ENCODE measurements around the gene SMG9.
A peak's percentile ranks its signal among the peaks of the same experiment; 100 is the strongest.

Gene SMG9, protein sequence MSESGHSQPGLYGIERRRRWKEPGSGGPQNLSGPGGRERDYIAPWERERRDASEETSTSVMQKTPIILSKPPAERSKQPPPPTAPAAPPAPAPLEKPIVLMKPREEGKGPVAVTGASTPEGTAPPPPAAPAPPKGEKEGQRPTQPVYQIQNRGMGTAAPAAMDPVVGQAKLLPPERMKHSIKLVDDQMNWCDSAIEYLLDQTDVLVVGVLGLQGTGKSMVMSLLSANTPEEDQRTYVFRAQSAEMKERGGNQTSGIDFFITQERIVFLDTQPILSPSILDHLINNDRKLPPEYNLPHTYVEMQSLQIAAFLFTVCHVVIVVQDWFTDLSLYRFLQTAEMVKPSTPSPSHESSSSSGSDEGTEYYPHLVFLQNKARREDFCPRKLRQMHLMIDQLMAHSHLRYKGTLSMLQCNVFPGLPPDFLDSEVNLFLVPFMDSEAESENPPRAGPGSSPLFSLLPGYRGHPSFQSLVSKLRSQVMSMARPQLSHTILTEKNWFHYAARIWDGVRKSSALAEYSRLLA

DNA sequence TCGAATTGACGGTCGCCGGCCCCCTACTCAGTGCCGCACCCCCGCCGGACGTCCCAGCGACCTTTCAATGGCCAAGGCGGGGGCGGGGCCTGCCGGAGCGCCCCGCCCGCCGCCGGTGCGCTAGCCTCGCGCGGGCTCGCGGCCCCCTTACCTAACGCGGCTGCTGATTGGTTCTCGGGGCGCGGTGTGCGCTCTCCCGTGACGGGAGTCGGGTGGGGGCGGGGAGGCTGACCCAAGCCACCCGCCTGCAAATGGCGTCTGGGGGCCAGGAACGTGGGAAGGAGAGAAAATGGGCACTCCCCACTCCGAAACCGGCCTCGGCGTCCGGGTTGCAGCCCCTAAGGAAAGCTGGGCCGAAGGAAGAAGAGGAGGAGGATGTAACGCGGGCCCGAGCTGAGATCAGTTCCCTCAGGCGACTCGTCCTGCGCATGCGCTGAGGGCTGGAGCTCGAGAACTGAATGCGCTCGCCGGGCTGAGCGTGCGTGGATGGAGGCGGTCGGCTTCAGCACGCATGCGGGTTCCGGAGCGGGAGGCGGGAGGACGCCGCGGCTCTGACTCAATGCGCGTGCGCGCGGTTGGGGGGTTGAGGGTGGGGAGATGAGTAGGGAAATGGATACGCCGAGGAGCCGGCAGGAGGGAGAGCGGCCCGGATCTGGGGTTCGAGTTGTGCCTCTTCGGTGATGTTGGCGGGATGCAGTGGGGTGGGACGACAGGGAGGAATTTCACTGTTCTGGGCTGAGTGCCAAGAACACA, at the start of gene SMG9:
Gene SMG9, minus strand, starts transcription at position 460 of the 753 bp plus-strand sequence. CDS start 4,221 bp downstream, outside the sequence.
- peak; percentile 99 for DNase-seq

DNA sequence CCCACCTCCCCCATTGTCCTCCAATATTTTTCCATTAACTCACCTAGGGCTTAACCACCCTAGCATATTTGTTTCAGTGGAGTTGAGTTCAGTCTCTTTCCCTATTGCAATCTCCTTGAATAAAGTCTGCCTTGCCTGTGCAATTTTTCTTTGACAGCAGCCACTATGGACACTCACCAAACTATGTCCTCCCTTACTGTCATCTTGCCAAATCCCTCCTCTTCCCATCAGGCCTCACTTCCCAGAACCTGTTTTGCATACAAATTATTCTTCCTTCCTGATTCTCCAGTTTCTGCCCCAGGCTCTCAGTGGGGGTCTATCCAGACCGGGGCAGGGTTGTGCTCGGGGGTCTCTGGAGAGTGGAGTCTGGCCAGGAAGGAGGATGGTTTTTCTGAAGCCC, 49.7 kb upstream of the SMG9 start:
- no peak for DNase-seq

DNA sequence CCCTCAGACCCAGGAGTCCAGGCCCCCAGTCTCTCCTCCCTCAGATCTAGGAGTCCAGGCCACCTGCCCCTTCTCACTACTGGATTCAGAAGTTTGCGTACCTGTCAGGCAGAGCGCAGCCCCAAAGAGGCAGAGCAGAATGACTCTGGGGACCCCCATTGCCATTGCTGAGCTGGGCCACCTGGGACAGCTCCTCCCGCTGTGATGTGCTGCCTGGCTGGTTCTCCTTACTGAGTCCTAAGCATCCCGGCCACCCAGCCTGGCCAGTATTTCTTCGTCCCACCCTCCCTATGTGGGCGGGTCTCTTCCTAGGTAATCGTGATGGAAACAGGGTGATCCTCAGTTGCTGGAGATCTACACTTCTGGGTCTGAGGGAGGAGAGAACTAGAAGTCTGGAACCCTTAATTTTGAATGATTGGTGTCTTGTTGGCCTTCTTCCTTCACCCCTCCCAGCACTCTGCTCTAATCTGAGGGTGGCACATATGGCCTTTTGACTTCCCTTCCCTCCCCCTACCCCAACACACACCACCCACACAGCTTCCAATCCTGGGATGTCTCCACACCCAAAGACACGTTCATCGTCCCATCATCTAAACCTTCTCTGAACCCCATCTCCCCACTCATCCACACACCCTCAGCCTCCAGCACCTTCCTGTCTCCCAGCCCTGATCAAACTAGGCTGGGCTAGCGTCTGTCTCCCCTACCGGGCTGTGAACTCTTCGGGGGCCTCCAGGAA, 47.6 kb upstream of the SMG9 start, which contains the start of gene LYPD5:
Gene LYPD5, minus strand, starts transcription at position 232 of the 736 bp plus-strand sequence. Its CDS starts 67 bp downstream, at position 165.
- DNase-seq: no peak

DNA sequence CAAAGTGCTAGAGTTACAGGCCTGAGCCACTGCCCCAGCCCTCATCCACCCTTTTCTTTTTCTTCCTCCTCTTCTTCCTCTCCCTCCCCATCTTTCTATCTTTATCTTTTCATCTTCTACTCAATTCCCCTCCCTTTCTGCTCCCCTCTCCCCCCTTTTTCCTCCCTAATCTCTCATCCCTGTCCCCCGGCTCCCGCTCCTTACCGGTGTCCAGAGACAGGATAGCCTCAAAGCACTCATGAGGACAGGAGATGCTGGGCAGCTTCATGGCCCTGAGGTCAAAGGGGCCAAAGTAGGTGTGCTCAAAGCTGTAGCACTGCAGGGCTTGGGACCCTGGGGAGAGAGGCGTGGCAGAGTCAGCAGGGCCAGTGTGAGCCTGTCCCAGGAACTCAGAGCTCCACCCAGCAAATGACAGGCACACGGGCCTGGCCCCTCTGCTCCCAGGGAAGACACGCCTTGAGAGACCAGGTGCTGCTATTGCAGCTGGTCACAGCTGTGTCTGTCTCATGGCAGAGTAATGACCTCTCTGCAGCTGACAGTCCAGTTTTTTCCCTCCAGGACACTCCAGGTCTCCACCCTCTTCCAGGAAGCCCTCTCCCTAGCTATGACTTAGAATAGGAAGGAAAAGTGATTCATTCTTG, 44.9 kb upstream of the SMG9 start:
- no peak for DNase-seq

DNA sequence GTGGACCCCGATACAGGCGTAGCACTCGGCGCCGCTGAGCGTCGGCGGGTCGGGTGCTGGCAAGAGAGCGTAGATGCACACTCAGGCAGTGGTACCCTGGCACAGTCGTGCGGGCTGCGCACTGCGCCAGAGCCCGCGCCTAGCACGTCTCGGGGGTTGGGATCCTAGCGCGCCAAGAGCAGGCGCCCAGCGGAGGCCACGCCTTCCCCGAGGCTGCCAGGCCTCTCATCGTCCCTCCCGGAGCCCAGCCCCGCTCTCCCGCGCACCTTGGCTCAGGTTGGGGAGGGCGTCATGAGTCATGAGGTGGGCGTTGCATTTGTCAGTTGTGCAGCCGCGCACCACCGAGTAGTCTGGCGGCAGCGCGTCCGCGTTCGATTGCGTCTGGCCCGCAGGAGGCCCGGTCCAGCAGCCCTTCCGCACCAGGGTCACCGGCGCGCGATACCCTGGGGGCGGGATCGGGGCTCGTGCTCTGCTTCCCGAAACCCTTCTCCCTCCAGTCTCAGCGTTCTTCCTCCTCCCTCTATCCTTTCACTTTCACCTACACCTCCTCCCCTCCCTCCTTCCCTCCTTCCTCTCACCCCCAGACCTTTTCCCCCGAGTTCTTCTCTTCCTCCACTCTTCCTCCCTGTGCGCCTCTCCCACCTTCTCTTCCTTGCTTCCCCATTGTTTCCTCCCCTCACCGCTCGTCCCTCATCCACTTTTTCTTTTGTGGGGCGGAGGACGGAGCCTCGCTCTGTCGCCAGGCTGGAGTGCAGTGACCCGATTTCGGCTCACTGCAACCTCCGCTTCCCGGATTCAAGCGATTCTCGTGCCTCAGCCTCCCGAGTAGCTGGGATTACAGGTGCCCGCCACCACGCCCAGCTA, 44.0 kb upstream of the SMG9 start:
- DNase-seq: no peak

DNA sequence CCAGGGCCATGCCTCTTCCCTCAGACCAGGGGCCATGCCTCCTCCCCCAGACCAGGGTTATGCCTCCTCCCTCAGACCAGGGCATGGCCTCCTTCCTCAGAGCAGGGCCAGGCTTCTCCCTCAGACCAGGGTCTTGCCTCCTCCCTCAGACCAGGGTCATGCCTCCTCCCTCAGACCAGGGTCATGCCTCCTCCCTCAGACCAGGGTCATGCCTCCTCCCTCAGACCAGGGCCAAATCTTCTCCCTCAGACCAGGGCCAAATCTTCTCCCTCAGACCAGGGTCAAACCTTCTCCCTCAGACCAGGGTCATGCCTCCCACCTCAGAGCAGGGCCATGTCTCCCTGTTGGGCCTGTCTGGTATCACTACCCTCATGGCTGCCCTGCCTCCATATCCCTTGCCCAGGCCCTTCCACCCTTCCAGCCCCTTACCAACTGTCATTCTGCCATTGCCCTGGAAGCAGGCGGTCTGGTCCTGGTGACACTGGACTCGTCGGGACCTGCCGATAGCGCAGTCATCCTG, 43.3 kb upstream of the SMG9 start:
- no peak for DNase-seq

DNA sequence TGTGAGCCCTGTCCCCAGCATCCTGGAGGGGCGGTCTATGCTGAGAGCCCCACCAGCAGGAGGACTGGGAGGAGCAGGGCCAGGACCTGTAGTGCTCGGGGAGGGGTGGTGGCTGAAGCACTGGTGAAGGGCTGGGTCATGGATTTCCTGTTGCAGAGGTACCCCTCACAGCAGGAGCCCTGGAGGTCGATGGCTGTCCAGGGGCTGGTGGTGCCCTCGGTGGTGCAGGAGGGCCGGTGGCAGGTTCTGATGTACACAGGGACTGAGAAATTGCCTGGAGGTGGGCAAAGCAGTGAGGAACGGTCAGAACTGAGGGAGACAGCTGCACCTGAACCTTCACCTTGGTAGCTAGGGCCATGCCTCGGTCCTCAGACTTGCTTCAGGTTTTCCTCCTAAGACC, 42.8 kb upstream of the SMG9 start:
- DNase-seq: no peak

DNA sequence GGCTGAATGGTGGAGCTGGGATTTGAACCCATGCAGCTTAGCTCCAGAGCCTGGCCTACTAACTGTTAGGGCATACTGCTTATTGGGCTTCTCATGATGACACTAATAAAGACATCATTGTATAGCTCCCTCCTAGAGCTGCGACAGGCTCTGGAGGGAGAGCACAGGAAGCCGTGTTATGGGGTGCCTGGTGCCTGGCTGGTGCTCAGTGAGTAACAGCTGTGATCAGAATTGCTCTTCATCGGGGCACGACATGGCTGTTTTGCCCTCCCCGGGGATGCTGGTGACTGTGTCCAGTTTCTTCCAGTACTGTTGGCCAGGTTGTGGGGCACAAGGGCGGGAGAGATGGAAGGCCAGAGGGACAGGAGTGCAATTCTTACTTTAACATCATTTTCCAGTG, 42.4 kb upstream of the SMG9 start:
- DNase-seq: no peak

DNA sequence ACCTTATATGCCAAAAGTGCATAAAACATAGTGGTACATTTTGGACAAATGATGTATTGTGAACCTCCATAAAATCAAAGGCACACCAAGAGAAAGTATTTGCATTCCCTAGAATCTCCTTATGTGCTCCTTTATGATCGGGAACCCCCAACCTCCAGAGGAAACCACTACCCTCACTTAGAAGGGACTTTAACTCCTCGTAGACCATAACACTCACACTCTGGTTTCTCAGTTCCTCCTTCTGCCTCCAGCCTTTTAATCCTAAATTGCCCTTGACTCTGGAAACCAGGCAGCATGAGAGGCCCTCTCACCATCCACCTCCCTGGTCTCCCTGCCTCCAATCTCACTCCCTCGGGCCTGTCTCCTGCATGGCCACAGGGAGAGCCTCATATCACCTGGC, 35.8 kb upstream of the SMG9 start:
- DNase-seq: no peak

DNA sequence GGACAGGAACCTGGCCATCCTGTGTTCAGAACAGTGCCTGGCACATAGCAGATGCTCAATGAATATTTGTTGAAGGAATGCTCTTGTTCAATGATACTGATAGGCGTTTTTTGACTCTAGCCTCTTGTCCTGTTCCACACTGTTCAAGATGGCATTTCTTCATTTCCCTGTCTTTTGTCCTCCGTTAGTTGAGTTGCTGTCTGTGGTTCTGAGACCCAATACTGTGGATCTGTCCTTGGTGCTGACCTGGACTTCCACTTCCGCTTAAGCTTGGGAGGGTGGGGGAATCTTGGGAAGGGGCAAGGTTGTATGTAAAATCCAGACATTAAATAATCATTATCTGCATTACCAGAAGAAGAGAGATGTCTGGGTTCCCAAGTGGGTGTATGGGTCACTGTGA, 34.3 kb upstream of the SMG9 start:
- no peak for DNase-seq

DNA sequence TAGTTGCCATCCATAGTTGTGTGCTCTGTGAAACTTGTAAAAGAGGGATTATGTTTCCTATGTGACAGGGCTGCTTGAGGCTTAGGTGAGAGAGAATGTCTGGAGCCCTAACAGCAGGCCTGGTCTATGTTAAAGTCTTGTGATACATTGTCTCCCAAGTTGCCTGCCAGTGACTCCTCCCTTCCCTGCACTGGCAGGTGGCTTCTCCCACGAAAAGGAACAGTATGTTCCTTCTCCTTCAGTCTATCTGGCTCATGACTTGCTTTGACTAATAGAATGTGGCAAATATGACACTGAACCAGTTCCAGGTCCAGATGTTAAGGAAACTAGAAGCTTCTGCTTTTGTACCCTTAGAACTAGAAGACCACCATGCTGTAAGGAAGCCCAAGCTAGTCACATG, 31.9 kb upstream of the SMG9 start:
- DNase-seq: no peak

DNA sequence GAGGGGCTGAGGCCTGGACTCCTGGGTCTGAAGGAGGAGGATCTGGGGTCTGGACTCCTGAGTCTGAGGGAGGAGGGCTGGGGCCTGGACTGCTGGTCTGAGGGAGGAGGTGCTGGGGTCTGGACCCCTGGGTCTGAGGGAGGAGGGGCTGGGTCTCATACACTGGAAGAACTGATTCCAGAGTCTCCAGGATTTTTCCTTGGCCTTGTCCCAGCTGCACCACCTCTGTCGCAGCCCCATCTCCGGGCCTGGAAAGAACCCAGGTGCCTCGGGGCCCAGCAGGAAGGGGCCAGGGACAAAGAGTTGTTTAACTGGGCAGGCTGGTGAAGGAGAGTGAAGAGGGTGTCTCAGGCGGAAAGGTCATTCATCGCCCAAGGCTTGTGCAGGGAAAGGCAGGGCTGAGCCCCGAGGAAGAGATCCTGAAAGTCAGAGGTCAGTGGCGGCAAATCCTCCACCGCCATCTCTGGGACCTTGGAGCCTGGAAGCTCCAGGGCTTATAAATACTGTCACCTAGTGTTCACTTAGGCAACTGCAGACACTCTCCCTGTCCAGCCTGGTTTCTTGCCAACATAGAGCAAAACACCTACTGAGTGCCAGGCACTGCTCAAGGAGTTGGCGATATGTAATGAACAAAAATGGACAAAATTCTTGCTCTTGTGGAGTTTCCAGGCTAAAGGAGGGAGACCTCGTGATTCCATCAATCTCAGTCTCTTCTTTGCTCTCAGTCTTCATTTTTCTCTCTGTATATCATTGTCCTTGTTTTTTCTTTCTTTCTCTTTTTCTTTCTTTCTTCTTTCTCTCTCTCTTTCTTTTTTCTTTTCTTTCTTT, 30.4 kb upstream of the SMG9 start:
- DNase-seq: peak; percentile 47

DNA sequence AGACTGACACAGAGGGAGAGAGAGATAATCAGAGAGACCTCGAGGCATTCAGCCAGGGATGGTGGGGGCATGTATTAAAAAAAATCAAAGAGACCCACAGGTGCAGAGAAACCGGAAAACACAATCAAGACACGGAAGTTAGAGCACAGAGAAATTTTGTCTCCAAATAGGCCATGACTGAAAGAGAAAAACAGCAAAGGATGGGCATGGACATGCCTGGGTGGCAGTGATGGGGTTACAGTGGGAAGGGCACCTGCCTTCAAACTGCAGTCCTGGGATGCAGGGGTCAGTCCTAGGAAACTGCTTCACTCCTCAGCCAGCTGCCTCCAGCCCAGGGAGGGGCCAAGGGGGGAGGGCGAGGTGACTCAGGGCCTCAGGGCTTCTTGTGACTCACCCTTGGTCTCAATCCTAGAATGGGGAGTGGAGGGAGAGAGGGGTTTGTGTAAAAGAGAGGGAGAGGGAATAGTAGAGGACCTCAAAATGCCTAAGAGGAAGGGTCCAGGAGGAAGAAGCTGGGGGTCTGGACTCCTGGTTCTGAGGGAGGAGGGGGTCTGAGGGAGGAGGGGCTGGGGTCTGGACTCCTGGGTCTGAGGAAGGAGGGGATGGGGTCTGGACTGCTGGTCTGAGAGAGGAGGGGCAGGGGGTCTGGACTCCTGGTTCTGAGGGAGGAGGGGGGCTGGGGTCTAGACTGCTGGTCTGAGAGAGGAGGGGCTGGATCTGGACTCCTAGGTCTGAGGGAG, 29.6 kb upstream of the SMG9 start:
- no peak for DNase-seq

DNA sequence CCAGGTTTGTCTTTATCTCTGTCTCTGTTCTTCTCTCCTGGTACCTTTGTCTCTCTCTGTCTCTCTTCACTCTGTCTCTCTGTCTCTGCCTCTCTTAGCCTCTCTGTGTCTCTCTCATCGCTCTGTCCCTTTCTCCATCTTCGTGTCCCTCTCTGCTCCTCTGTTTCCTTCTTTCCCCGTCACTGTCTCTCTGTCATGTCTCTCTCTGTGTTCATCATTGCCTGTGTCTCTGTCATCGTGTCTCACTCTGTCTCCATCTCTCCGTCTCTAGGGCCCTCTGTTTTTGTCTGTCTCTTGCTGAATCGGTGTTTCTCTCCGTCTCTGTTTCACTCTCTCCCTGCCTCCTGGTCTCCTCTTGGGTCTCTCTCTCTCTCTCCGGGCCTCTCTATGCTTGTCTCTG, 28.9 kb upstream of the SMG9 start:
- DNase-seq: no peak

DNA sequence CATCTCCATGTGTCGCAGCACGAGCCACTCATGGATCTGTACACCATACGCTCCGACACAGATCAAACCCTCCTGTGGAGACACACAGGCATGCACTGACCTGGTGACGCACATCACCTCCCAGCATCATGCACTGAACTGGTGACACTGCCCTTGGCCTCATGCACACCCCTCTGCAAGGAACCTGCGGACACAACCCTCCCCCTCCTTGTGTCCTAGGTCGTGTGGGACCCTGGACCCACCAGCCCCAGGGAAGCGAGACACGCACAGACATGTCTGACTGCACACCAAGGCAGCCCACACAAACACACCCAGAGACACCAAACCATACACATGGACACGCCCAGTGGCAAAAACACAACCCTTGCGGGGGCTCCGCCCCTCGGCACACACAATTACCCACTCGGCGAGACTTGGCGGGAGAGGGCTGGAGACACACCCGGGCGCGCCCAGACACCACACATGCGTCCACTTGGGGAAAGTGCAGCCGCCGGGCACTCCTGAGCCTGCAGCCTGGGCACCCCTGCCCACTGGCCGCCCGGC, 28.0 kb upstream of the SMG9 start:
- DNase-seq: no peak

DNA sequence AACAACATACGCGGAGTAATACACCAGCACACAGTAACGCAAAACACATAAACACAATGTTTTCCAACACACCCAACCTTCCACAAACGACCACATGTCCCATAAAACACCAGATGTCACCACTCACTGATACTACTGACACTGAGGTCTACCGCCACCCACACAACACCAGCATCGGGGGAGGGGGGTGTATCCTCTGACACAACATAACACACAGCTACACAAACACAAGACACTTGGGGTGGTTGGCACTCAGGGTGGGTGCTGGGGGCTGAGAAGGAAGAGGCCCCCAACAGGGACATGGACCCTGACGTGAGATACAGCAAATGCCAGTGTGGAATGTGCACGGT, 27.5 kb upstream of the SMG9 start:
- DNase-seq: no peak

DNA sequence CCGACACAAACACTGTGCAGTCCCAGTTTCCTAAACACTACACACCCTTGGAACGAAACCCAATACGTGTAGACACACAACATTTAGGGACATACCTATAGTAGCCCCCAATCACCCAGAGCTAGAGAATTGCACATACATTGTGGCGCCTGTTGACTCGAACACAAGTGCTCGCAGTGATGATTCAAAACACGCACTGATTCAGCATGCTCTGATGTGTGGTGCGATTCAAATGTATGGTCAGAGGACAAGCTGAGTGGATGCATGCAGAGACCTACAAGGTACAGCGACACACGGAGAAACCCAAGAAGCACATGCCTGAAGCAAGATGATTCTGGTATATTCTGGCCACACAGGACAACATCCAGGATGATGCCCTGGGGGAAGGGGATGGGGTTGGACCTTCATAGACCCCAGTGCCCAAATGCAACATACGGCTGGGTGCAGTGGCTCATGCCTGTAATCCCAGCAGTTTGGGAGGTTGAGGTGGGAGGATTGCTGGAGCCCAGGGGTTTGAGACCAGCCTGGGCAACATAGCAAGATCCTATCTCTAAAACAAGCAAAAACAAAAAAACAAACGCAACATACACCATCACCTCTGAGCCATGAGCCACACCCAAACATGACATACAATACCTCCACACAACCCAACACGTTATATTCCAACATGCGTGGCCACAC, 27.0 kb upstream of the SMG9 start:
- DNase-seq: no peak

DNA sequence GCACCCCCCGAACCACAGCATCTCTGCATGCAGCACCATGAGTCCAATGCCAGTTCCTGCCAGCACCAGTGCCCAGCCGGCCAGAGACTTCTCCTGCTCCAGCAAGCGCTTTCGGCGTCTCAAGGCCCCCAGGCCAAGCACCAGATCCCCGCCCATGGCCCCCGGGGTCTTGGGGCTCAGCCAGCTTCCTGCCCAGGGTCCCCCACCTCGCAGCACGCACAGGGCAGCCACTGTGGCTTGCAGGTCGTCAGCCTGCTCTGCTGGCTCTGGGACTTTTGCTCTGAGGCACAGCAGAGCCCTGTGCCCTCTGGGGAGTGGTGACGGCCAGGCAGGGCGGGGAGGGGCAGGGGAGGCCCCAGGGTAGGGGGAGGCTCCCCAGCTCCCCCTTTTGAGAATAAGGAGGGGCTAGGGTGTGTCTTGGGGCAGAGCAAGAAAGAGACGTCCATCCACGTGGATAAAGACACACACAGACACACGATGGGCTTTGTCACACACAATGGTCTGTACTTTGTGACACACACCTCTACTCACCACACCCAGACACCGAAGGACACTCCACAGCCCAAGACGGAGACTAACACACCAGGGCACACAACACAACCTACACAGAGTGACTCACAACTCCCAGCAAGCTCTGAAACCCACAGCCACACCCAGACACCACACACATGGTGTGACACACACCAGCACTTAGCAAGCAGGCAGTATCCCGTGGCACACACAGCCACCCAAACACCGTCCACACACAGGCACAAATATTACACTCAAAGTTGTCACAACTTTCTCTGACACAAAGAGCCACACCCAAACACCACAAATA, 26.2 kb upstream of the SMG9 start, which contains the start of gene KCNN4:
Gene KCNN4, minus strand, starts transcription at position 268 of the 820 bp plus-strand sequence. Its CDS starts 112 bp downstream, at position 156.
- no peak for DNase-seq
